Measurements from ENCODE around the gene CACYBP. TPM values are rescaled to one million over a fixed set of nuclear protein-coding genes. Genes with fewer than 3 reads are reported as not detected.

The CACYBP gene
- polyA plus RNA-seq, 2 of the 4 experiments (the other 2 are of a cell fraction) = 151 to 253 TPM

DNA sequence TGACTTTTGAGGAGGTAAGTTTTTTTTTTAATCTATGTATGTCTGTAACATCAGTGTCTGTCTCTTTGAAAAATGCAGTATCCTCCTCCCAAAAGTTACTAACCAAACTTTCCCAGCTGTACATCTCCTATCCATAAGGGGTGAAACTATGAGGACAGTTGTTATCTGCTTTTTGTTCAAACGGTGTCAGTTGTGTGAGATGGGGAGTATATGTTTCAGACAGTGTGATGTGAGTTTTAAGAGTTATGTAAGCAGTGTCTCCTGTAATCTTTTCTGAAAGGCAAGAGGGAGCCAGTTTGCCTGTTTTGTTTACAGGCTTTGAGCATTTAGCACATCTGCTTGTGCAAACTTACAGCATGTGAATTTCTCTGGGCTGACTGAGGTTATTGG lies 34.8 kb upstream of the CACYBP start:
- DNase-seq (ENCODE audit: low read depth in 1 of 2, low spot score in 1 of 2) (no peak), ATAC-seq (peak in 1 of 2 experiments; percentile 36; a peak in 3 of 6 replicates), FAIRE-seq (no peak)
- Histone ChIP-seq H3K4me2 (no peak overlapping the region), H3K4me3 (no peak overlapping the region), H3K9me3 (no peaks in the 10 kb centered on the region), H3K4me1 (peaks cover 10% of the 10 kb centered on the region; the same call in 1 of the 3 replicates), H3K27ac (no peak overlapping the region)
- 59% methylated on average over 1 of the region's 1 CpG for WGBS (ENCODE audit: missing lambda C conversion rate)
- ChIA-PET POLR2A (interaction anchor here (2.4 kb wide), 1 partner anchor 34 kb away, joined by 7 read pairs; the partner anchor contains the start of gene CACYBP), CTCF (interaction anchor here (1.0 to 1.3 kb wide), 3 partner anchors 101 to 196 kb away, joined by 3 to 4 read pairs (median 3); no protein-coding TSS in a partner anchor)
- TF ChIP-seq CHD2 (IDR thresholded peaks at IDR 0.05; ENCODE audit: low read length, partially characterized antibody) (no peak), HOXA7 (CRISPR knock-in tag; IDR thresholded peaks at IDR 0.05) (no peak), CBX2 (IDR thresholded peaks at IDR 0.05; ENCODE audit: borderline replicate concordance, low read depth) (no peak), BHLHE40 (IDR thresholded peaks at IDR 0.05; ENCODE audit: low read depth, low read length) (no peak), ESRRA (IDR thresholded peaks at IDR 0.05; ENCODE audit: borderline replicate concordance, low read length) (no peak), HDAC2 (IDR thresholded peaks at IDR 0.05) (no peak), POLR2A (IDR thresholded peaks at IDR 0.05; ENCODE audit: low read length) (no peak), RARB (CRISPR knock-in tag; IDR thresholded peaks at IDR 0.05) (no peak), GATA3 (IDR thresholded peaks at IDR 0.05; ENCODE audit: borderline replicate concordance) (no peak)
- TF ChIP-seq, protein P1, sequence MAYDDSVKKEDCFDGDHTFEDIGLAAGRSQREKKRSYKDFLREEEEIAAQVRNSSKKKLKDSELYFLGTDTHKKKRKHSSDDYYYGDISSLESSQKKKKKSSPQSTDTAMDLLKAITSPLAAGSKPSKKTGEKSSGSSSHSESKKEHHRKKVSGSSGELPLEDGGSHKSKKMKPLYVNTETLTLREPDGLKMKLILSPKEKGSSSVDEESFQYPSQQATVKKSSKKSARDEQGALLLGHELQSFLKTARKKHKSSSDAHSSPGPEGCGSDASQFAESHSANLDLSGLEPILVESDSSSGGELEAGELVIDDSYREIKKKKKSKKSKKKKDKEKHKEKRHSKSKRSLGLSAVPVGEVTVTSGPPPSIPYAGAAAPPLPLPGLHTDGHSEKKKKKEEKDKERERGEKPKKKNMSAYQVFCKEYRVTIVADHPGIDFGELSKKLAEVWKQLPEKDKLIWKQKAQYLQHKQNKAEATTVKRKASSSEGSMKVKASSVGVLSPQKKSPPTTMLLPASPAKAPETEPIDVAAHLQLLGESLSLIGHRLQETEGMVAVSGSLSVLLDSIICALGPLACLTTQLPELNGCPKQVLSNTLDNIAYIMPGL (CRISPR knock-in tag; IDR thresholded peaks at IDR 0.05; ENCODE audit: borderline replicate concordance) = no peak
- TF ChIP-seq, protein P2, sequence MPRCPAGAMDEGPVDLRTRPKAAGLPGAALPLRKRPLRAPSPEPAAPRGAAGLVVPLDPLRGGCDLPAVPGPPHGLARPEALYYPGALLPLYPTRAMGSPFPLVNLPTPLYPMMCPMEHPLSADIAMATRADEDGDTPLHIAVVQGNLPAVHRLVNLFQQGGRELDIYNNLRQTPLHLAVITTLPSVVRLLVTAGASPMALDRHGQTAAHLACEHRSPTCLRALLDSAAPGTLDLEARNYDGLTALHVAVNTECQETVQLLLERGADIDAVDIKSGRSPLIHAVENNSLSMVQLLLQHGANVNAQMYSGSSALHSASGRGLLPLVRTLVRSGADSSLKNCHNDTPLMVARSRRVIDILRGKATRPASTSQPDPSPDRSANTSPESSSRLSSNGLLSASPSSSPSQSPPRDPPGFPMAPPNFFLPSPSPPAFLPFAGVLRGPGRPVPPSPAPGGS (IDR thresholded peaks at IDR 0.05) = no peak
- TF ChIP-seq, protein P3, sequence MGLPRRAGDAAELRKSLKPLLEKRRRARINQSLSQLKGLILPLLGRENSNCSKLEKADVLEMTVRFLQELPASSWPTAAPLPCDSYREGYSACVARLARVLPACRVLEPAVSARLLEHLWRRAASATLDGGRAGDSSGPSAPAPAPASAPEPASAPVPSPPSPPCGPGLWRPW (IDR thresholded peaks at IDR 0.05) = no peak
- TF ChIP-seq, protein P4, sequence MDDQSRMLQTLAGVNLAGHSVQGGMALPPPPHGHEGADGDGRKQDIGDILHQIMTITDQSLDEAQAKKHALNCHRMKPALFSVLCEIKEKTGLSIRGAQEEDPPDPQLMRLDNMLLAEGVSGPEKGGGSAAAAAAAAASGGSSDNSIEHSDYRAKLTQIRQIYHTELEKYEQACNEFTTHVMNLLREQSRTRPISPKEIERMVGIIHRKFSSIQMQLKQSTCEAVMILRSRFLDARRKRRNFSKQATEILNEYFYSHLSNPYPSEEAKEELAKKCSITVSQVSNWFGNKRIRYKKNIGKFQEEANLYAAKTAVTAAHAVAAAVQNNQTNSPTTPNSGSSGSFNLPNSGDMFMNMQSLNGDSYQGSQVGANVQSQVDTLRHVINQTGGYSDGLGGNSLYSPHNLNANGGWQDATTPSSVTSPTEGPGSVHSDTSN (IDR thresholded peaks at IDR 0.05) = no peak
- TF ChIP-seq, protein P5, sequence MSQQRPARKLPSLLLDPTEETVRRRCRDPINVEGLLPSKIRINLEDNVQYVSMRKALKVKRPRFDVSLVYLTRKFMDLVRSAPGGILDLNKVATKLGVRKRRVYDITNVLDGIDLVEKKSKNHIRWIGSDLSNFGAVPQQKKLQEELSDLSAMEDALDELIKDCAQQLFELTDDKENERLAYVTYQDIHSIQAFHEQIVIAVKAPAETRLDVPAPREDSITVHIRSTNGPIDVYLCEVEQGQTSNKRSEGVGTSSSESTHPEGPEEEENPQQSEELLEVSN (IDR thresholded peaks at IDR 0.05; ENCODE audit: borderline replicate concordance, low read depth) = no peak

DNA sequence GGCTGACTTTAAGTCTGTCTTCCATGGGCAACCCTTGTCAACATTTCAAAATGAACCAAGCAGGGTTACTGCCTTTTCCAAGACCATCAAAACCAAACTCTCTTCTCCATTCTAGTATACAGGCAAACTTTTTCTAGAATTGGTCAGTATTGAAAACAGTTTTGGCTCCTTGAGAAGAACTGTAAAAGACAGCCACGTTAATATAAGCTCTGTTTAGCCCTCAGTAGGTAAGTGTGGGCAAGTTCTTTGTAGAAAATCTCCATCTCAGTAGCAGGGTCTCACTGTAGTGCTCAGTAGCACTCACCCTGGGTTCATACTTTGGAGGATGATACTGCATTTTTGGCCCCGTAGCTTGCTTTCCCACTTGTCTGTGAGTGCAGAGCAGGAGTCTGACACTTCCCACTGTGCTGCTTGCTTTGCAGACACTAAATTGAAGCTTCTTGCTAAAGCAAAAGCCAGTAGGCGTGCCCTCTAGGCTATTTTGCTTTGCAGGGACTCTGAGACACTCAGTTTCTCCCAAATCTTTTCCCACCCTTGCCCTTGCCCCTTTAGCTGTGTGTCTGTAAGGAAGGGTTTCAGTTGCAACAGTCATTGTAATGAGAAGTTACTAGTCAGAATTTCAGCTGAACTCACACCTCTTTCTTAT lies 34.3 kb upstream of the CACYBP start:
- Histone ChIP-seq H3K9me3 (no peaks in the 10 kb centered on the region), H3K4me3 (no peak overlapping the region), H3K27ac (no peak overlapping the region; a peak in 1 of 6 replicates), H3K4me1 (peaks cover 10% of the 10 kb centered on the region; the same call in 1 of the 3 replicates), H3K4me2 (no peak overlapping the region)
- WGBS (ENCODE audit: missing lambda C conversion rate) = 74% methylated on average over 3 of the region's 3 CpGs
- peak in 1 of 2 experiments; percentile 36; a peak in 3 of 6 replicates for ATAC-seq
- TF ChIP-seq ZFP36 (IDR thresholded peaks at IDR 0.05; ENCODE audit: borderline replicate concordance, partially characterized antibody) (no peak), TP53 (CRISPR knock-in tag; IDR thresholded peaks at IDR 0.05) (no peak), BHLHE40 (IDR thresholded peaks at IDR 0.05; ENCODE audit: low read depth, low read length) (no peak), HOXB13 (CRISPR knock-in tag; IDR thresholded peaks at IDR 0.05; ENCODE audit: low read depth) (no peak), ZNF302 (CRISPR knock-in tag; IDR thresholded peaks at IDR 0.05) (no peak), RCOR1 (IDR thresholded peaks at IDR 0.05; ENCODE audit: low read depth, low read length) (no peak), SMC3 (IDR thresholded peaks at IDR 0.05) (no peak), HOXA7 (CRISPR knock-in tag; IDR thresholded peaks at IDR 0.05) (no peak), RAD21 (conservative IDR thresholded peaks at IDR 0.05 in 1 of 2, IDR thresholded peaks at IDR 0.05 in 1 of 2) (no peak), HEYL (CRISPR knock-in tag; IDR thresholded peaks at IDR 0.05) (no peak), ZC3H11A (IDR thresholded peaks at IDR 0.05) (no peak), PHF8 (IDR thresholded peaks at IDR 0.05; ENCODE audit: borderline replicate concordance, low read depth) (no peak), EHF (CRISPR knock-in tag; IDR thresholded peaks at IDR 0.05) (no peak)
- TF ChIP-seq, protein P6, sequence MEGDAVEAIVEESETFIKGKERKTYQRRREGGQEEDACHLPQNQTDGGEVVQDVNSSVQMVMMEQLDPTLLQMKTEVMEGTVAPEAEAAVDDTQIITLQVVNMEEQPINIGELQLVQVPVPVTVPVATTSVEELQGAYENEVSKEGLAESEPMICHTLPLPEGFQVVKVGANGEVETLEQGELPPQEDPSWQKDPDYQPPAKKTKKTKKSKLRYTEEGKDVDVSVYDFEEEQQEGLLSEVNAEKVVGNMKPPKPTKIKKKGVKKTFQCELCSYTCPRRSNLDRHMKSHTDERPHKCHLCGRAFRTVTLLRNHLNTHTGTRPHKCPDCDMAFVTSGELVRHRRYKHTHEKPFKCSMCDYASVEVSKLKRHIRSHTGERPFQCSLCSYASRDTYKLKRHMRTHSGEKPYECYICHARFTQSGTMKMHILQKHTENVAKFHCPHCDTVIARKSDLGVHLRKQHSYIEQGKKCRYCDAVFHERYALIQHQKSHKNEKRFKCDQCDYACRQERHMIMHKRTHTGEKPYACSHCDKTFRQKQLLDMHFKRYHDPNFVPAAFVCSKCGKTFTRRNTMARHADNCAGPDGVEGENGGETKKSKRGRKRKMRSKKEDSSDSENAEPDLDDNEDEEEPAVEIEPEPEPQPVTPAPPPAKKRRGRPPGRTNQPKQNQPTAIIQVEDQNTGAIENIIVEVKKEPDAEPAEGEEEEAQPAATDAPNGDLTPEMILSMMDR (IDR thresholded peaks at IDR 0.05) = no peak
- TF ChIP-seq, protein P7, sequence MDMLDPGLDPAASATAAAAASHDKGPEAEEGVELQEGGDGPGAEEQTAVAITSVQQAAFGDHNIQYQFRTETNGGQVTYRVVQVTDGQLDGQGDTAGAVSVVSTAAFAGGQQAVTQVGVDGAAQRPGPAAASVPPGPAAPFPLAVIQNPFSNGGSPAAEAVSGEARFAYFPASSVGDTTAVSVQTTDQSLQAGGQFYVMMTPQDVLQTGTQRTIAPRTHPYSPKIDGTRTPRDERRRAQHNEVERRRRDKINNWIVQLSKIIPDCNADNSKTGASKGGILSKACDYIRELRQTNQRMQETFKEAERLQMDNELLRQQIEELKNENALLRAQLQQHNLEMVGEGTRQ (IDR thresholded peaks at IDR 0.05) = no peak
- ChIA-PET CTCF (interaction anchor here (1.0 to 1.3 kb wide), 3 partner anchors 101 to 196 kb away, joined by 3 to 4 read pairs (median 3); no protein-coding TSS in a partner anchor), POLR2A (interaction anchor here (2.4 kb wide), 1 partner anchor 34 kb away, joined by 7 read pairs; the partner anchor contains the start of gene CACYBP)
- FAIRE-seq = no peak
- DNase-seq (ENCODE audit: low read depth in 1 of 2, low spot score in 1 of 2) = no peak

All from A549 (cell line).